CD4-positive, alpha-beta T cell treated with Interferon alpha-2 for 1 hour (primary cell): ENCODE measurements around the gene LPCAT1.

Experiments used
- DNase-seq, 2 donors: peaks; one replicate each; pipeline ENCODE4 v3.0.0-alpha.2; 2020 to 2022

Gene LPCAT1

GRCh38 chr5:1555011-1555807, 31.4 kb upstream of the LPCAT1 start:
- DNase-seq = no peak

- no peak for DNase-seq
Observed at GRCh38 chr5:1554410-1554967, 30.7 kb upstream of the LPCAT1 start.

GRCh38 chr5:1553539-1554409, 30.0 kb upstream of the LPCAT1 start:
- no peak for DNase-seq

GRCh38 chr5:1552521-1553255, 28.9 kb upstream of the LPCAT1 start:
- no peak for DNase-seq

- no peak for DNase-seq
Observed at GRCh38 chr5:1551426-1552301, 27.9 kb upstream of the LPCAT1 start.

GRCh38 chr5:1550287-1551076, 26.7 kb upstream of the LPCAT1 start:
- DNase-seq = no peak

GRCh38 chr5:1549475-1550030, 25.8 kb upstream of the LPCAT1 start:
- DNase-seq = no peak

- no peak for DNase-seq
Observed at GRCh38 chr5:1548702-1549474, 25.1 kb upstream of the LPCAT1 start.

- no peak for DNase-seq
Observed at GRCh38 chr5:1547655-1548054, 23.9 kb upstream of the LPCAT1 start.

- DNase-seq = no peak
Observed at GRCh38 chr5:1547236-1547635, 23.5 kb upstream of the LPCAT1 start.

GRCh38 chr5:1546556-1546955, 22.8 kb upstream of the LPCAT1 start:
- DNase-seq = no peak

GRCh38 chr5:1545805-1546355, 22.1 kb upstream of the LPCAT1 start:
- no peak for DNase-seq

GRCh38 chr5:1545126-1545804, 21.5 kb upstream of the LPCAT1 start:
- DNase-seq = no peak

- DNase-seq = no peak
Observed at GRCh38 chr5:1544294-1544961, 20.7 kb upstream of the LPCAT1 start.

- DNase-seq = no peak
Observed at GRCh38 chr5:1543398-1544293, 19.9 kb upstream of the LPCAT1 start.

GRCh38 chr5:1542781-1543180, 19.0 kb upstream of the LPCAT1 start:
- DNase-seq = no peak

GRCh38 chr5:1541702-1542400, 18.1 kb upstream of the LPCAT1 start:
- no peak for DNase-seq
